Endometrium (tissue), 2 donors: Measurements from ENCODE around the gene CLDN22.

Experiments
- FAIRE-seq: peaks from 2 replicates; lab custom pipeline; 2012; peaks lifted over from hg19 to GRCh38; lab: Jason Lieb, UNC
- donor health status: control.
- donor health status: control.

Gene CLDN22

DNA sequence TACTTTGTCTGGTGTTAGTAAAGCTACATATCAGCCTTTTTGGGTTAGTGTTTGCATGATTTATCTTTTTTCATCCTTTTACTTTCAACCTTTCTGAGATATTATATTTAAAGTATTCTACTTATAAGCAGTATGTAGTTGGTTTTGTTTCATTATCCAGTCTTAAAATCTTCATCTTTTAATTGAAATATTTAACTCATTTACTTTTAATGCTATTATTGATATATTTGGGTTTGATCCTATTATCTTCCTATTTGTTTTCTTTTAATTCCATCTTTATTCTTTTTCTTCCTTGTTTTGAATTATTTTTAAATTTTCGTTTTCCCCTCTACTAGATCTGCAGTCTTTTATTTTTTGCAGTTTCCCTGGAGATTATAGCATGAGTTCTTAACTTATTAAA lies 44.0 kb downstream of the CLDN22 start:
- FAIRE-seq: no peak

DNA sequence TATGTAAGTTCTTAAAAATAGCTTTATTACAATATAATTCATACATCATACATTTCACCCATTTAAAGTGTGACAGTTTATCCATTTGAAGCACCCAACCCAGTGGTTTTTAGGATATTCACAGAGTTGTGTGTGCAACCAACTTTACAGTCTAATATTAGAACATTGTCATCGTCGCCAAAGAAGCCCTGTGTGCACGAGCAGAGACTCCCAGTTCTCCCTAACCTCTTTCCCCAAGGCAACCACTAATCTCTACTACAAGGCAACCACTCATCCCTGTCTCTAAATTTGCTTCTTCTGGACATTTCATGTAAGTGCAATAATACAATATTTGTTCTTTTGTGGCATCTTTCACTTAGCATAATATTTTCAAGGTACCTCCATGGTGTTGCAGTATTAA lies 47.7 kb downstream of the CLDN22 start:
- no peak for FAIRE-seq

DNA sequence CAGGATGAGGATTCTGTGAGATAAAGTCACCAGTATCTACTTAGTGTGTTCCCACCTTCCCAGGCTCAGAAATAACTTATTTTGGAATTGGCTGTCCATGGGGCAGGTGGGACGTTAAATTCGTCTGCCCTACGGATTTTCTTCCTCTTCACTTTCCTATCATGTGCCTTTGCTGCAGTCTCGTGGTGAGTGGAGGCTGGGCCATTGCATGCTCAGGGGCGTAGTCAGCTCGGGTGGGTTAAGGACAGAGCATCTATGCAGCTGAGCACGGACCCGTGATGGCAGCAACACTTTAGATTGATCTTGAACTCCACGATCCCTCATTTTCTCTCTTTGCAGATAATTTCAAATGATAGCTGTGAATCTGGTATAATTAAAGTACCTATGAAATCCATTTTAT lies 51.5 kb downstream of the CLDN22 start:
- FAIRE-seq: no peak
